ENCODE results near the gene ATP6V0D1.

The ATP6V0D1 gene

DNA sequence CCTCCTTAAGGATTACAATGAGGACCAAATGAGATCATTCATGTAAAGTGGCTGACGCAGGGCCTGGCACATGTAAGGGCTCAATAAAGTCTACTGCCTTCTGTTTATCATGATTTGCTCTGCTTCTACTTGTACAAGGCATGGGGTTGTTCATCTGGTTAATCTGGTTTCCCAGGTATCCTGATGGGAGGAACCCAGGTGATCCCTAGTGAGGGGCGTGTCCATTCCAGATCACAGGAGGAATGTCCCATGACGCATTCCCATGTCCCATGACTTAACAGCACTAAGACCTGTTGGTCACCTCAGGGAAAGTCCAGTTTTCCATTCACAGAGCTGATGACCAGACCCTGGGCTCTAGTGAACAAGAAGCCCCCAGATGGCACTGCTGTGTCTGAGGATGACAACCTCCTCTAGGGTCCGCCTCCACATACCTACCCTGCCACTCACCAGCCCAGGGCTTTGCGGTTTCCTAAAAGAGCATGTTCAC is 76.2 kb downstream of the ATP6V0D1 start:
- FAIRE-seq: no peak

DNA sequence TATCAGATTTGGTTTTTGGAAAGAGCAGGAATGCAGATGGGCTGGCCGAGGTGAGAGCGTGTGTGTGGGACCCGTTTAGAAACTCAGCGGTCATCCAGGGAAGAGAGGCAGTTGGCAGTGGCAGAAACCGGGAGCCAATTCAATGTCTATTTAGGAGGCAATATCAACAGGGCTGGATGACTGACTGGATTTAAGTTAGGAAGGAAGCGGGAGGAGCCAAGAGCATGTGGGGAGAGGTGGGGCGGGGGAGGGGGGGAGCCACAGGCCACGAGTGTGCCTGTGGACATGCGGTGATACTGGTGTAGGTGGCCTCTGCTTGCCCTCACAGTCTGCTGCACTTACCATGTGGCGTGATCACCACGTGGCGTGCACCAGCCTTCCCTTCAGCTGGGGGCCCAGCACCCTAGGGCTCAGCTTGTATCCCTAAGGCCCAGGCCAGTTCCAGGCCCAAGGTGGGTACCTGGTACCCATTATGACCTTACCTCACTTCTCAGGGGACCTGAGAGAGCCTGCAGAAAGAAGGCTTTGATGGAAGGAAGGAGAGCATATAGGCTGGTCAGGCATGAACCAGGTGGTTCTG is 76.9 kb downstream of the ATP6V0D1 start:
- no peak for FAIRE-seq

DNA sequence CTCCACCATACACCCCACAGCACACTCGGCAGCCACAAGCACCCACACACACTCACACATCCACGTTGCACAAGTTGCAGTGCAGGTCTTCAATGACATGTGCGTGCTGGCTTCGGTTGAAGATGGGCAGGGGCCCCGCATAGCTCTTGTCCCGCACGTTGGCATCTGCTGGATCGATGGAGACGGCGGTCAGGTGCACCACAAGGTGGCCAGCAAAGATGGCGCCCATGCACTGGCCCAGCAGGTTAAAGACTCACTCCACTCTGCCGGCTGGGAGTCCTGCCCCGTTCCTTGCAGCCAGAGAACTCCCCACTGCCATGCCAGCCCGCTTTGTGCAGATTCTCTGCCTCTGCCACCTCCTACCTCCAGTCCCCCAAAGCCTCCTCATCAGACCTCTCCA is 80.1 kb downstream of the ATP6V0D1 start:
- no peak for FAIRE-seq

DNA sequence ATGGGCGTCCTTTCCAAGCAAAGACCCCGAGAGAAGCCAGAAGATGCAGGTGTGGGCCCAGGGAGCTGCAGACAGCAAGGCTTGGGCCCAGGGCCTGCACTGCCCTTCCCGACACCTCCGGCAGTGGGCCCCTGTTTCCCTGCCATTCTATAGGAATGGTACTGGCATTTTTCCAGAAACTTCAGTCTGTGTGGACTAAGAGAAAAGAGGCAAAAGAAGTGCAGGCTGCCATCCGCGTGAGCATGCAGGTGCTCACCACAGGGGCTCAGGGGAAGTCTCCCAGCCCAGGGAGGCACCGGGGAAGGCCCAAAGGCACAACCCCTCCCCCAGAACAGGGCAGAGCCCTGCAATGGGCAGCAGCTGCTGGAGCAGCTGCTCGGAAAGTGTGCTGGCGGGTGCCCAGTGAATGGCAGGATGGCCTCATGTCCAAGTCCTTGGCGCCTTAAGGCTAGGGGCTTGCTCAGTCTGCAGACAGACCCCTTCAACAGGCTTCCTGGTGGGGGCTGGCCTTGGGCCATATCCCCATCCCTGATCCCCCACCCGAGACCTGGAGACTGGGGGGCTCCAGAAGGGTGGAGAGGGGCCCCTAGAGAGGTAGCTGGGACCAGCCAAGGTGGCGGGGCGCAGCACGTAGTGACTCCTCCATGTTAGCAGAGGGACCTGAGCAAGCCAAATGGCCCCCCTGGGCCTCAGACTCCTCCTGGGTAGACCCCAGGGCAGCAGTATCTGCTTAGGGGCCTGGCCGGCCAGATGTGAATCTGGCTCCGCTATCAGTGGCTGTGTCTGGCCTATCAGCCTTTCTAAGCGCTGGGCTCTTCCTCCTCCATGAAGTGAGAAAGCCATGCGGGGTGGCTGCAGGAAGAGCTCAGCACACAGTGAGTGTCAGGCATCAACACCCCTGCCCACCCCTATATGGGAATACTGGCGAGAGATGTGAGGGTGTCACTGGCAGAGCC is 80.9 kb downstream of the ATP6V0D1 start:
- no peak for FAIRE-seq

DNA sequence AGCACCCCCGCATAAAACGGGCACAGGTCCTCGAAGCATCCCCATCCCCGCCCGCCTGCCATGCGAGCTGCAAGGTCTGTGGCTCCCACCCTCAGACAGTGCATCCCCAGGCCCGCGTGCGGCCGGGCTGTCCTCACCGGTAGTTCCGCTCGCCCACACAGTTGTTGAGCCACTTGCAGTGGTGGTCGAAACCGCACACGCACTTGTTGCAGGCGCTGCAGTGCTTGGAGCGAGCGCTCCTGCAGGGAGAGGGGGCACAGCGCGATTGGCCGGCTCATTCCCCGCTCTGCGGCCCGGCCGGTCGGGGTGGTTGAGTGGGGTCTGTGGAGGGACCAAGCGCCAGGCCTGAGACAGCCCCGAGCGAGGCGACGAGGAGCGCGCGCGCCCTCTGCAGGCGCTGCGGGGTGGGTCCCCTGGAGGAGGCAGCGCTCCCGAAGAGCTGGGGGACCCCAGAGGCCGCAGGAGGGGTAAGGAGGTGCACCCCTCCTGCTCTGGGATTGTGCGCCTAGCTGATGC is 81.7 kb downstream of the ATP6V0D1 start:
- no peak for FAIRE-seq

DNA sequence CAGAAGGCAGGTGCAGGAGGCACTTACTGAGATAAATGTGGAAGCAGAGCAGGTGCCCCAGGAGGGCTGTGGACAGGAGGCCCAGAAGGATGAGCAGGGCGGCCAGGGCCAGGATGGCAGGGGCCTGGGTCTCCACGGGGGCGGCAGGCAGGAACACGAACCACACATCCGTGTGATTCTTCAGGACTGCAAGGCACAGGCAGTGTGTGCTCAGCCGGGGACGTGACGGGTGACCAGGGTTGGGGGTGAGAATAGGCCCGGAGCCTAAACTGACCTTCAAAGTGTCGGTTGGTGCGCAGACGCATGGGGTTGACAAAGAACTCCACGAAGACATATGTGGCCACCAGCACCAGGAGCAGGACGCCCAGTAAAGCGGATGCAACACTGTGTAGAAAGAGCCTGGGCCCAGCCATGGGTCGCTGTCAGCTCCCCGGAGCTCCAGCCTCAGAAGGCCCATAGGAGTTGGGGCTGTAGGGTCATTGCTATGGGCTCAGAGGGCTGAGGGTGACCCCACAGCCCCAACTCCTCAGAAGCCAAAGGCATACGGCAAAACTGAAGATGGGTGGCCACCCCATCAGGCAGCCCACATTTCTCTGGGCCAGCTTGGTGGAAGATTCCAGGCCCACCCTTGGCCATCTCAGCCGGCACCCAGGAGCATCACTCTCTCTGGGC is 82.3 kb downstream of the ATP6V0D1 start:
- FAIRE-seq: no peak

DNA sequence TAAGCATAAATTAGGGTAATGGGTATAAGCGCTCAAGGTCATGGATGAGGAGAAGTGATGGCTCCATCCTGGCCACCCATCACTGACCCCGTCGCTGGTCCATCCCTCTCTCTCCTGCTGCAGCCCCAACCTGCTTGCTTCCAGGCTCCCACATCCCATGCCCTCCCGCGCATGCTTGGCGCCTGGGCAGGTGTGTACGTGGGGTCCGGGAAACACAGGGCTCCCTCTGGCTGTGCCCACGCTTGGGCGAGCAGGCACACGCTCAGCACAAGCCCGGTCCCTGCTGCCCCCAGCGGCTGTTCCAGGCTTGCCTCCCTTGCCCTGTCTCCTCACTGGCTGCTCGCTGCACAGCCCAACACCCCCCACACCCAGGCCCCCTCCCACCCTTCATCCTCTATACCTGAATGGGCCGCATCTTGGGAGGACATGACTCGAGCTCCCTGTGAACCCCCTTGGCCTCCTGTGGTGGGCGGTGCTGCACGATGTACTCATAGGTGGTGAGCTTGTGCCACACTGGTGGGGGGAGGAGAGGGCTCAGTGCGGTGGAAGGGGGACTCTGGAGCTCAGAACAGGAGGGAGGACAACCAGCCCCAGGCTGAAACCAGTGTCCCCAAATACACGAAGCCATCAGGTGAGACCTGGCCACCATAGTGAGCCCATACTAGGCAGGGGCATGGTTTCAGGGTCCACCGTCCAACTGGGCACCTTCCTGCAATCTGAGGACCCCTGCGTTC is 83.0 kb downstream of the ATP6V0D1 start:
- FAIRE-seq: no peak

DNA sequence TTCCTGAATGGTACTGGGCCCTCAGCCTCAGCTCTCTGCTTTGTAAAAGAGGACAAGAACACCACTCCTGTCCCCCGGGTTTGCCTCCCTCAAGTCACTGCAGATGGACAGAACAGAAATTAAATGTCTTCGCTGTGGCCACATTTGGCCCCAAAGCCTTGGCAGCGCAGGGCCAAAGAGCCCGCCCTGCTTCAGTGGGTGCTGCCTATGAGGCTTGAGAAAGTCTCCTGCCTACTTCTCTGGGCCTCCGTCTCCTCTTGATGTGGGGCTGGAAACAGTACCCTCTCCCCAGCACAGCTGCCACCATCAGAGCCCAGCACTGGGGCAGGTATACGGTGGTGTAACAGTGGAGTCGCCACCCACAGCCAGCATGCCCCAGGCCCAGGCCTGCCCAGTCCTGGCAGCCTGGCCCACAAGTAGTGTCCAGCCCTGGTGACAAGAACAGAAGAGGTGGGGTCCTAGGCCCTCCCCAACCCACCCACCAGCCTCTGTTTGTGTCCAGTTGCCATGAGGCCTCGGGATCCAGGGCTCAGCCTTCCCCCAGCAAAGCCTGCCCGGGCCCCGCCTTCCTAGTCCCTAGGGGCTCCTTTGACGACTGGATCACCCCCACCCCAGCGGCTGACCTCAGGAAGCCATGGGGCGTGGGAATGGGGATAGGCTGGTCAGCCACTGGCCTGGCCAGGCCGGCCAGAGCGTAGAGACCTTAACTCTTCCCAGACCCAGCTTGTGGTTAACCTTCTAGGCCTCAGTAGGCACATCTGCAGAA is 83.7 kb downstream of the ATP6V0D1 start:
- FAIRE-seq: no peak

DNA sequence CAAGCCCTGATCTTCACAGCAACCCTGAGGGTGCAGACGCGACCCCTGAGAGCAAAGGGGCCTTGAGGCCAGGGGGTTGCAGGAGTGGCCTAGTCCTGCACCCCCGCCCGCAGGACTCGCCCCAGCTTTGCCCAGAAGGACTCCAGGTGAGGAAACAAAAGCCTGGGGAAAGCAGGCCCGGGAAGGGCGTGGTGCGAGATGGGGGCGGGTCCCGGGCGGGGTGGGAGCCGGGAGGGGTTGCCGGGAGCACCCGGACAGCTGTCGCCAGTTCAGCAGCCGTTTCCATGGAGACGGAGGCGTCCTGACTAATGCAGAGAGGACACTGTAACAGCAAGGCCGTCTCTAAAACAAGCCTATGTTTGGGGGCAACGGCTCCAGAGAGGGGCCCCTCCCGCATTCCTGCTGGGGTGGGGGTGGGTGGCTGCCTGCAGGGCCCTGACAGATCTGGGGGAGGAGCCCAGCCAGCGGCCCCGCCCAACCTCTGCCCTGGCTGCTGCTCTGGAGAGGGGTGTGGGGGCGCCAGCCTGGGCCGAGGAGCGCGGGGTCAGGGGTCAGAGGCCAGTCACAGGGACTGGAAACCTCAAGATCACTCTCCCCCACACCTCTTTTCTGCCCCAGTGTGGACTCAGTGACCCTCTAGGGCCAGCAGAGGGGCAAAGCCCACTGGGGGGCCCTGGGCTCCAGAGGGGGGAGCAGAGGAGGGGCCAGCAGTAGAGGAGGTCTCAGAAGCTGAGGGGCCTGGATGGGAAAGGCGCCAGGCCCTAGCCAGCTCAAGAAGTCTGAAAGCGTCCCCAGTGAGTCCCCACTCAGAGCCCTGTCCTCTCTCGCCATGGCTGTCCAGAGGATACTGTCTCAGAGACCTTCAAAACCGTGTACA is 84.6 kb downstream of the ATP6V0D1 start:
- no peak for FAIRE-seq

DNA sequence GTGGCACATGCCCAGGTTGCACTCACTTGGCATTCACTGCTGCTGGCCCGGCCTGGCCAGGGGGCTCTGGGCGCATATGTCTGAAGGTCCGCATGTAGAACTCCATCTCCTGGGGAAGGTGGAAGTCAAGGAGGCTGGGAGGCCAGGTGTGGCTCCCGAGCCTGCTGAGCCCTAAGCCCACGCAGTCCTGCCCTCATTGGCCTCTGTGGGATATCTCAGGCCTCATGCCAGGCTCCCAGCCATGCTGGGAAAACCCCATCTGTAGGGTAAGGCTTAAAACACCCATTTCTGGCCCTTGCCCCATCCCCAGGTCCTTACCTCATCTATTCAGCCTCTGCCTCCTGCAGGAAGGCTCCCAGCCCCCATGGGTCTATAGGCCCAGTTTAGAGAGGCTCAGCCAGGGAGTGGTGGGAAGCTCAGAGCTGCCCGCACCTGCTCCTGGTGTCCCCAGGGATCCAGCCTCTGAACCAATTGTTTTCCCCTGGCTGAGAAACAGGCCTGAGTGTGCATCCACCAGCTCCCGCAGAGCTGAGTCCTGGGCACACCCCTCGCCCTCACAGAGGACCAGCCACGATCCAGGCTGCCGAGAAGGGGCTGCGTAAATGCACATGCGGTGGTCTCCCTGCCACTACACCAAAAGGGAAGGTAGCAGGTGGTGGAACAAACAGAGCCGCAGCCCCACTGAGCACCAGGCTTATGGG is 85.3 kb downstream of the ATP6V0D1 start:
- no peak for FAIRE-seq

DNA sequence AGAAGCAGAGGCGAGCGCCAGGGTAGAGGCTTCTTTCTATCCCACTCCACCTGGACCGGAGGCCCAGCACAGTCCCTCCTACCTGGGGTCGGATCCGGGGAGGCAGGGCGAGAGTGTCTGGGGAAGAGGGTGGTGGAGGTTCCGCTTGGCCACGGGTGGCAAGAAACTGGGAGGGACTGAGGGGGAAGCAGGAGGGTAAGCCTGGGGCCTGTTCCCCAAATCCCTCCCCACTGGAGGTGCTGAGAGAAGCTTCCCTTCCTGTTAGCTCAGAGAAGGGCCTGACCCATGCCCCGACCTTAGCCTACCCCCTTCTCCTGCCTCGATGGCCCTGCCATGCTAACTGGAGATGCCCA is 85.9 kb downstream of the ATP6V0D1 start:
- FAIRE-seq: no peak

DNA sequence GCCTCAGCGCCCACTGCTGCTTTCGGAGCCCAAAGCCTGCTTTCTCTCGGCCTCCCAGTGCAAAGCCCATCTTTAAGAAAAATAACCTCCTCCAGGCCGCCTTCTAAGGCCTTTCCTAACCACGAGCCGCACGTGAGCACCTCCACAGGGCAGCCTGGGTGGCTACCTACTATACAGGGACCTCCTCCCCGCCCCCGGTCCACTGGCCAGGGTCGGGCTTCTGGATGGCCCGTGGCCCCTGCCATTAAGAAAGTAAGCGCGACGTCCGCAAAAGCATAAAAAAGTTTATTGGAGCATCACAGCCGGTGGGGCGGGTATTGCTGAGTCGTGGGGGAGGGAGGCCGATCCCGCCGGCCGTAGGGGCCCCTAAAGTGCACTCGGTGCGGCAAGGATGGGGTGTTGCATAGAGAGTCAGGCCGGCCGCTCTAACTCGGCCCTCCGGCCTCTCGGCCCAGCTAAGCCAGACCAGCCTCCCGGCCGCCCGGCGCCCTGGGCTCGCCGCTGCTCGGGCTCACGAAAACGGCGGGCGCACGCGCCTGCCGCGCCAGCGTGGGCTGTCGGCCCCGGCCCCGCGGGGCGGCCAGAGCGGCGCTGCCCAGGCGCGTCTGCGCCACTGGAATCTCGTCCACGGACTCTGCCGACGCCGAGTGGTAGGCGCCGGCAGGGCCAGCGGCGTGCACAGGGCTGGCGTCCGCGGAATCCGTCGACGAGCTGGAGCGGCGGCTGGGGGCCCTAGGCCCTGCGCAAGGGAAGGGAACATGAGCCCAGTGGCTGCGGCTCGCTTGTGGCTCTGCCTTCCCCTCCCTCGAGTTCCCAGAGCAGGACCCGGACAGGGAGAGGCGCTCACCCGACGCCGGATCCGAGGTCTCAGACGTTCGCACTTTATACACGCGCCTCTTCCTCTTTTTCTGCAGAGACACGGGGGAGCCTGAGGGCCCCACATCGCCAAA is 86.5 kb downstream of the ATP6V0D1 start:
- no peak for FAIRE-seq

DNA sequence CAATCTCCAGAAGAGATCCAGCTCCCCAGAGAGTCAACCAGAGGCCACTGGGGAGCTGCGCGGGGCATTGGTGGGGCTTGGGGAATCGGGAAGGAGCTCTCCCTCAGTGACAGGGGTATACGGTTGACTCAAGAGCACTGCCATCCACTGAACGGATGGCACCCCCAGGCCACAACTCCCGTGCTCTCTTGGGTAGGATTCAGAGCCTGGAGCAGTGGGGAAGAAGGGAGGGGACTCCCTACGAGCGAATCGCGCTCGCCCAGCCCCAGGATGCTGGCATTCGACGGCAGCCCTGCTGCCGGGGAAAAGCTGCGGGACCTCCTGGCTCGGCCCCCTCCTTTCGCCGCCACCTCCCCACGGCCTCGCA is 87.2 kb downstream of the ATP6V0D1 start:
- no peak for FAIRE-seq

DNA sequence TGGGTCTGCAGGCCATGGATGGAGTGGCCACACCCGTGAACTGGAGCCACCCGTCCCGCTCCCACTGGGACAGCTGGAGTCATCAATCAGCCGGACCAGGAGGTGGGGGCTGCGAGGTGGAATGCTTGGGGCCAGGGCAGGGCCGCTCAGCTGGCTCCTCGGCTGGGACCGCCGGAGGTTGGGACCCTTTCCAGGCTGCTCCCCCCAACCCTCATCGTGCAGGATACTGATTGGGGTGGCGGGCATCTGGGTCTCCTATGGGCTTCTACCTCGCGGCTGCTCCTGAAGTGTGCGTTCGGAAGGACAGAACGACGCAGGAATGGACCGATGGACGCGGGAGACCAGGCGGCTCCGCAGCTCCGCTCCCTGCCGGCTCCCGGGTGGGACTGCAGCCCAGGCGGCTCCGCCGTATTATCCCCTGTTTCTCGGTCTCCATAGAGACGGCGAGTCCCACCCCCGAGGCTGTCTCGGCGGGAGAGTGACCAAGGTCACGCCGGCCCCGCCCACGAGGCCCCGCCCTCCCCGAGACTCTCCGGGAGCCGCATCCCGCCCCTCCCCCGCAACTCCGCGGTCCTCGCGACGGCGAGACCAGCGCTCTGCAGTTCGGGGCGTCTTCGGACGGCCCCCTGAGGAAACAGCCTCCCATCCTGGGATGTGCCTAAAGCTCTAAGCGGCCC is 87.7 kb downstream of the ATP6V0D1 start, which contains the start of gene TPPP3:
TSS of gene TPPP3 (minus strand) at position 388 of the 677 bp plus-strand sequence. CDS start 2,387 bp downstream, outside the sequence.
- no peak for FAIRE-seq

DNA sequence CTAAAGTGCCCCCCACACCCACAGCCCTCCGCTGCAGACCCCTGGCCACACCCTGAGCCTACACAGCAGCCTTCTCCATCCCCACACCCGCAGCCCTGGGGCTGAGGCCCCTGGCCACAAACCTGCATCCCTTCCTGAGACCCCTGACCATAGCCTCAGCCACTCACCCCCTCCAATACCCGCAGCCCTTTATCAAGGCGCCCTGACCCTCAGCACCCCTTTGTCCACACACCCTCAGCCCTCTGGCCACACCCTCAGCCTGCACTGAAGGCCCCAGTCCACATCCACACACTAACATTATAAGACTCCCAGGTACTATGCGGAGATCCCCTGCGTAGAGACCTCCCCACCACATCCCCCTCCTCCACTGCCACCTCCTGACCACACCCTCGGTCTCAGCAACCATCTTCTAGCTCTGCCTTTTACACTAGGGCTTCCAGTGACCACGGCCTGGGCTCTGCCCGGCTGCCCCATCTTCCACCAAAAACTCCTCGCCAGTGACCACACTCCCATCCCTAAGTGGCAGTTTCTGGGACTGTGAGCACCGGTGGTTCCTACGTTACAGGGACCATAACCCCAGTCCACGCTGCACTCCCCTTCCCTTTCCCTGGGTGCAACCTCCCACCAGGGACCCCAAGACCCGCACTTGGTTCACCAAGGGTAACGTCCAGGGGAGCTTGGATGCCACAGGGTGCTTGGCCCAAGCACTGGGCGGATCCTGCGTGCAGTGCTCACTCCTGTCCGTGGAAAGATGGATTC is 88.5 kb downstream of the ATP6V0D1 start:
- FAIRE-seq: no peak

DNA sequence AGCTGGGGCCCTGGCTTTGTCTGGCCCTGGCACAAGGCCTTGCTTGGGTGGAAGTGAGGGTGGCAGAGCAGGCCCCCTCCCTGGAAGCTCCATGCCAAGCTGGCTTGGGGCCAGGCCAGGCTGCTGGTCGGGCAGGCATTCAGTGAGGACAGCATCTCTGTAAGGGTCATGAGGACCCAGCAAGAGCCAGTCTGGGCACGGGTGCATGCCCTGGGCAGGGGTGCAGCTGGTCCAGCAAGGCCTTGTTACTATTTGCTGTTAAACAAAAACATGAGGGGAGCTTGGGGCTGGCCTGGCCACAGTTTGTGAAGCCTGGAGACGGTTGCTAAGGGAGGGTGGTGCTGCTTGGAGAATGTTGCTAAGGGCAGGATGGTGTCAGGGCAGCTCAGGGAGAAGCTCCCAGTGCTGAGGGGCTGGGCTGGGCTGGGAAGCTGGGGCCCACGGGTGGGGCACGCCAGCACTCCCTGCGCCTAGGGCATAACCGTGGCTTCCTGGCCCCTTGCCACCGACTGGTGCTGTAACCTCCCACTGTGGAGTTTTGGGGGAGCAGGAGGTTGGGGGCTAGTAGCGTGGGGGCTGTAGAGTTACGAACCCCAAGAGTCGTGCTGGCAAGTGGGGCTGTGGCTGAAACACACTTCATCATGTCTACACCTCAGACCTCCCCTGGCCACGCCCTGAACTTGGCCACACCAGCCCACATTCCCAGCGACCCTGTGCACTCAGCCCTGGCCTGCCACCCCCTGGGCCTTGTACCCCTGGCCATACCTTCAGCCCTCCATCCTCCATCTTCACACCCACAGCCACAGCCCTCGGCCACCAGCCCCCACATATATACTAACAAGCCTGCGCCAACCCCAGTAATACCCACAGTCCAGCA is 89.3 kb downstream of the ATP6V0D1 start:
- FAIRE-seq: no peak
